ENCODE data around the gene C2orf68. TPM values are rescaled to one million over a fixed set of nuclear protein-coding genes. Genes with fewer than 3 reads are reported as not detected.

C2orf68 gene
- total and polyA plus RNA-seq, 2 of the 13 experiments (the other 11 are each of a cell fraction or from before 2014, with no cell fraction given): 47.1 to 77.4 TPM

DNA sequence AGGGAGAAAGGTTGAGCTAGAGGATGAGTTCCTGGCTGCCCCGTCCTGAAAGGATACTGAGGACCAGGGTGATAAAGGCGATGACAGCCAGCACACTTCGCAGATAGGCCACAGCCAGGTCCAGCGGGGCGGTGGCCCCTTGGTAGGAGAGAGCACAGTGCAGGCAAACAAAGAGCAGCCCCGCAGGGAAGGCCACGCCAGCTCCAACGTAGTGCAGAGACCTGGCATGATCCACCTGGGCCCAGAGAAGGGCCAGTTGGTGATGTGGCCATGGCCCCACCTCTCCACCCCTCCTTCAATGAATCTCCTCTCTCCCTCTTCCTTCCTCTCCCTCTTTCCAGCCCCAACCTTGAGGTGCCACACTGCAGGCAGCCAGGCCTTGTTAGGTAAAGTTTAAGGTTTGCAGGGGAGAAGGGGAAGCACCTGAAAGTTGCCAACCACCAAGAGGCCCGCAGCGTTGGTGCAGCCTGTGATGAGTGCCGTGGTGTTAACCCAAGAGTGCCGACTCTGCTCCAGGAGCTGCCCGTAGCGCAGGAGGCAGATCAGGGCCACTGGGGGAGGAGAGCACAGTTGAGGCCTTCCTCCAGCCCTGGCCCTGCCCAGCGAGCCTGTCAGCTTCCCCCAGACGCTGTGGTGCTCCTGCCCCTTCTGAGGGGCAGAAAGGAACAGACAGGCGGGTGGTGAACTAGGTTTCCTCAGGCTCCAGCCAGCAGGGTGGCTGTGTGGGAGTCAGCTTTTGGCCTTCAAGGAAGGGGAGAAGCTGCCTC lies 12.2 kb downstream of the C2orf68 start (continued):
- TF ChIP-seq, protein P1, sequence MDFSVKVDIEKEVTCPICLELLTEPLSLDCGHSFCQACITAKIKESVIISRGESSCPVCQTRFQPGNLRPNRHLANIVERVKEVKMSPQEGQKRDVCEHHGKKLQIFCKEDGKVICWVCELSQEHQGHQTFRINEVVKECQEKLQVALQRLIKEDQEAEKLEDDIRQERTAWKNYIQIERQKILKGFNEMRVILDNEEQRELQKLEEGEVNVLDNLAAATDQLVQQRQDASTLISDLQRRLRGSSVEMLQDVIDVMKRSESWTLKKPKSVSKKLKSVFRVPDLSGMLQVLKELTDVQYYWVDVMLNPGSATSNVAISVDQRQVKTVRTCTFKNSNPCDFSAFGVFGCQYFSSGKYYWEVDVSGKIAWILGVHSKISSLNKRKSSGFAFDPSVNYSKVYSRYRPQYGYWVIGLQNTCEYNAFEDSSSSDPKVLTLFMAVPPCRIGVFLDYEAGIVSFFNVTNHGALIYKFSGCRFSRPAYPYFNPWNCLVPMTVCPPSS (IDR thresholded peaks at IDR 0.05): no peak
- TF ChIP-seq ZNF567 (CRISPR knock-in tag; IDR thresholded peaks at IDR 0.05; ENCODE audit: borderline replicate concordance) (no peak), NFYB (CRISPR knock-in tag; IDR thresholded peaks at IDR 0.05) (no peak), TOPORS (CRISPR knock-in tag; IDR thresholded peaks at IDR 0.05) (no peak), ZNF3 (CRISPR knock-in tag; IDR thresholded peaks at IDR 0.05) (no peak), PRPF4 (IDR thresholded peaks at IDR 0.05; ENCODE audit: low read depth, low read length, poor library complexity, severe bottlenecking) (no peak), MAFK (conservative IDR thresholded peaks at IDR 0.05 in 1 of 2, IDR thresholded peaks at IDR 0.05 in 1 of 2; ENCODE audit: low read length in 2 of 2) (no peak), SRSF1 (optimal IDR thresholded peaks at IDR 0.05; ENCODE audit: low read depth, low read length) (peak; percentile 12), ZNF251 (CRISPR knock-in tag; IDR thresholded peaks at IDR 0.05) (no peak), RBM39 (IDR thresholded peaks at IDR 0.05; ENCODE audit: low read depth, low read length, poor library complexity, severe bottlenecking) (peak; percentile 69)
- TF ChIP-seq, protein P2, sequence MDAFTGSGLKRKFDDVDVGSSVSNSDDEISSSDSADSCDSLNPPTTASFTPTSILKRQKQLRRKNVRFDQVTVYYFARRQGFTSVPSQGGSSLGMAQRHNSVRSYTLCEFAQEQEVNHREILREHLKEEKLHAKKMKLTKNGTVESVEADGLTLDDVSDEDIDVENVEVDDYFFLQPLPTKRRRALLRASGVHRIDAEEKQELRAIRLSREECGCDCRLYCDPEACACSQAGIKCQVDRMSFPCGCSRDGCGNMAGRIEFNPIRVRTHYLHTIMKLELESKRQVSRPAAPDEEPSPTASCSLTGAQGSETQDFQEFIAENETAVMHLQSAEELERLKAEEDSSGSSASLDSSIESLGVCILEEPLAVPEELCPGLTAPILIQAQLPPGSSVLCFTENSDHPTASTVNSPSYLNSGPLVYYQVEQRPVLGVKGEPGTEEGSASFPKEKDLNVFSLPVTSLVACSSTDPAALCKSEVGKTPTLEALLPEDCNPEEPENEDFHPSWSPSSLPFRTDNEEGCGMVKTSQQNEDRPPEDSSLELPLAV (CRISPR knock-in tag; conservative IDR thresholded peaks at IDR 0.05; ENCODE audit: low read depth): no peak
- TF ChIP-seq, protein P3, sequence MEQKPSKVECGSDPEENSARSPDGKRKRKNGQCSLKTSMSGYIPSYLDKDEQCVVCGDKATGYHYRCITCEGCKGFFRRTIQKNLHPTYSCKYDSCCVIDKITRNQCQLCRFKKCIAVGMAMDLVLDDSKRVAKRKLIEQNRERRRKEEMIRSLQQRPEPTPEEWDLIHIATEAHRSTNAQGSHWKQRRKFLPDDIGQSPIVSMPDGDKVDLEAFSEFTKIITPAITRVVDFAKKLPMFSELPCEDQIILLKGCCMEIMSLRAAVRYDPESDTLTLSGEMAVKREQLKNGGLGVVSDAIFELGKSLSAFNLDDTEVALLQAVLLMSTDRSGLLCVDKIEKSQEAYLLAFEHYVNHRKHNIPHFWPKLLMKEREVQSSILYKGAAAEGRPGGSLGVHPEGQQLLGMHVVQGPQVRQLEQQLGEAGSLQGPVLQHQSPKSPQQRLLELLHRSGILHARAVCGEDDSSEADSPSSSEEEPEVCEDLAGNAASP (CRISPR knock-in tag; IDR thresholded peaks at IDR 0.05; ENCODE audit: borderline replicate concordance): no peak
- TF ChIP-seq, protein P4, sequence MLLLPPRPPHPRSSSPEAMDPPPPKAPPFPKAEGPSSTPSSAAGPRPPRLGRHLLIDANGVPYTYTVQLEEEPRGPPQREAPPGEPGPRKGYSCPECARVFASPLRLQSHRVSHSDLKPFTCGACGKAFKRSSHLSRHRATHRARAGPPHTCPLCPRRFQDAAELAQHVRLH (CRISPR knock-in tag; IDR thresholded peaks at IDR 0.05; ENCODE audit: borderline replicate concordance, low read depth): peak; percentile 60; the same call in 1 of the 2 replicates
- TF ChIP-seq, protein P5, sequence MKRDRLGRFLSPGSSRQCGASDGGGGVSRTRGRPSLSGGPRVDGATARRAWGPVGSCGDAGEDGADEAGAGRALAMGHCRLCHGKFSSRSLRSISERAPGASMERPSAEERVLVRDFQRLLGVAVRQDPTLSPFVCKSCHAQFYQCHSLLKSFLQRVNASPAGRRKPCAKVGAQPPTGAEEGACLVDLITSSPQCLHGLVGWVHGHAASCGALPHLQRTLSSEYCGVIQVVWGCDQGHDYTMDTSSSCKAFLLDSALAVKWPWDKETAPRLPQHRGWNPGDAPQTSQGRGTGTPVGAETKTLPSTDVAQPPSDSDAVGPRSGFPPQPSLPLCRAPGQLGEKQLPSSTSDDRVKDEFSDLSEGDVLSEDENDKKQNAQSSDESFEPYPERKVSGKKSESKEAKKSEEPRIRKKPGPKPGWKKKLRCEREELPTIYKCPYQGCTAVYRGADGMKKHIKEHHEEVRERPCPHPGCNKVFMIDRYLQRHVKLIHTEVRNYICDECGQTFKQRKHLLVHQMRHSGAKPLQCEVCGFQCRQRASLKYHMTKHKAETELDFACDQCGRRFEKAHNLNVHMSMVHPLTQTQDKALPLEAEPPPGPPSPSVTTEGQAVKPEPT (CRISPR knock-in tag; IDR thresholded peaks at IDR 0.05; ENCODE audit: low read depth): no peak
- TF ChIP-seq, protein P6, sequence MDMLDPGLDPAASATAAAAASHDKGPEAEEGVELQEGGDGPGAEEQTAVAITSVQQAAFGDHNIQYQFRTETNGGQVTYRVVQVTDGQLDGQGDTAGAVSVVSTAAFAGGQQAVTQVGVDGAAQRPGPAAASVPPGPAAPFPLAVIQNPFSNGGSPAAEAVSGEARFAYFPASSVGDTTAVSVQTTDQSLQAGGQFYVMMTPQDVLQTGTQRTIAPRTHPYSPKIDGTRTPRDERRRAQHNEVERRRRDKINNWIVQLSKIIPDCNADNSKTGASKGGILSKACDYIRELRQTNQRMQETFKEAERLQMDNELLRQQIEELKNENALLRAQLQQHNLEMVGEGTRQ (IDR thresholded peaks at IDR 0.05; ENCODE audit: low read depth, low read length): no peak
- TF ChIP-seq, protein P6 (CRISPR knock-in tag; IDR thresholded peaks at IDR 0.05; ENCODE audit: borderline replicate concordance): no peak
- TF ChIP-seq, protein P7, sequence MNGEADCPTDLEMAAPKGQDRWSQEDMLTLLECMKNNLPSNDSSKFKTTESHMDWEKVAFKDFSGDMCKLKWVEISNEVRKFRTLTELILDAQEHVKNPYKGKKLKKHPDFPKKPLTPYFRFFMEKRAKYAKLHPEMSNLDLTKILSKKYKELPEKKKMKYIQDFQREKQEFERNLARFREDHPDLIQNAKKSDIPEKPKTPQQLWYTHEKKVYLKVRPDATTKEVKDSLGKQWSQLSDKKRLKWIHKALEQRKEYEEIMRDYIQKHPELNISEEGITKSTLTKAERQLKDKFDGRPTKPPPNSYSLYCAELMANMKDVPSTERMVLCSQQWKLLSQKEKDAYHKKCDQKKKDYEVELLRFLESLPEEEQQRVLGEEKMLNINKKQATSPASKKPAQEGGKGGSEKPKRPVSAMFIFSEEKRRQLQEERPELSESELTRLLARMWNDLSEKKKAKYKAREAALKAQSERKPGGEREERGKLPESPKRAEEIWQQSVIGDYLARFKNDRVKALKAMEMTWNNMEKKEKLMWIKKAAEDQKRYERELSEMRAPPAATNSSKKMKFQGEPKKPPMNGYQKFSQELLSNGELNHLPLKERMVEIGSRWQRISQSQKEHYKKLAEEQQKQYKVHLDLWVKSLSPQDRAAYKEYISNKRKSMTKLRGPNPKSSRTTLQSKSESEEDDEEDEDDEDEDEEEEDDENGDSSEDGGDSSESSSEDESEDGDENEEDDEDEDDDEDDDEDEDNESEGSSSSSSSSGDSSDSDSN (CRISPR knock-in tag; IDR thresholded peaks at IDR 0.05): peak; percentile 52; the same call in 1 of the 2 replicates
